Stimulated activated CD8-positive, alpha-beta memory T cell treated with anti-CD3 and anti-CD28 coated beads, Interleukin-4, amount 100 ng/mL, for 4 hours (primary cell): ENCODE measurements around the gene GJD4.

Experiments used
- DNase-seq, 2 donors: peaks; one replicate each; pipeline ENCODE4 v3.0.0-alpha.2; 2020; ENCODE audit warnings: low read depth in 2 of 2, low spot score in 1 of 2

GJD4 gene

GRCh38 chr10:35614312-35614711 lies 9.2 kb downstream of the GJD4 start:
- no peak for DNase-seq

- no peak for DNase-seq
These were observed 21.9 kb downstream of the GJD4 start for GRCh38 chr10:35626971-35627507.

- DNase-seq, result no peak
These were observed 26.3 kb downstream of the GJD4 start for GRCh38 chr10:35631404-35631803.

GRCh38 chr10:35632027-35632426 lies 26.9 kb downstream of the GJD4 start:
- no peak for DNase-seq

GRCh38 chr10:35633006-35633980 lies 28.2 kb downstream of the GJD4 start:
- DNase-seq, result no peak

- DNase-seq, result no peak
These were observed 30.4 kb downstream of the GJD4 start for GRCh38 chr10:35635576-35635975.

GRCh38 chr10:35636956-35637355 lies 31.8 kb downstream of the GJD4 start:
- DNase-seq, result no peak

GRCh38 chr10:35637462-35637861 lies 32.3 kb downstream of the GJD4 start:
- DNase-seq, result no peak

GRCh38 chr10:35638101-35638500 lies 33.0 kb downstream of the GJD4 start:
- DNase-seq, result no peak

- DNase-seq, result no peak
These were observed 34.0 kb downstream of the GJD4 start for GRCh38 chr10:35639021-35639727.

- no peak for DNase-seq
These were observed 34.7 kb downstream of the GJD4 start for GRCh38 chr10:35639728-35640401.

GRCh38 chr10:35640474-35640873 lies 35.3 kb downstream of the GJD4 start:
- DNase-seq, result no peak

- DNase-seq, result no peak
These were observed 36.0 kb downstream of the GJD4 start for GRCh38 chr10:35640951-35641675.

- no peak for DNase-seq
These were observed 36.5 kb downstream of the GJD4 start for GRCh38 chr10:35641676-35642034.

- DNase-seq, result peak; percentile 29 to 36
These were observed 37.1 kb downstream of the GJD4 start, which contains the start of gene FZD8 for GRCh38 chr10:35642035-35642792. FZD8 (minus strand) TSS chr10:35642296; CDS start chr10:35641429, 867 bp downstream.

GRCh38 chr10:35642793-35643114 lies 37.6 kb downstream of the GJD4 start:
- no peak for DNase-seq

- DNase-seq, result no peak
These were observed 38.3 kb downstream of the GJD4 start for GRCh38 chr10:35643151-35644049.

GRCh38 chr10:35644050-35644950 lies 39.2 kb downstream of the GJD4 start:
- no peak for DNase-seq
